Measurements from ENCODE around the gene DDX24. TPM values are rescaled to one million over a fixed set of nuclear protein-coding genes. Genes with fewer than 3 reads are reported as not detected.

The DDX24 gene
- total and polyA plus RNA-seq, 2 donors (not counting 1 experiment from before 2014, with no cell fraction given) = 143 to 192 TPM

DNA sequence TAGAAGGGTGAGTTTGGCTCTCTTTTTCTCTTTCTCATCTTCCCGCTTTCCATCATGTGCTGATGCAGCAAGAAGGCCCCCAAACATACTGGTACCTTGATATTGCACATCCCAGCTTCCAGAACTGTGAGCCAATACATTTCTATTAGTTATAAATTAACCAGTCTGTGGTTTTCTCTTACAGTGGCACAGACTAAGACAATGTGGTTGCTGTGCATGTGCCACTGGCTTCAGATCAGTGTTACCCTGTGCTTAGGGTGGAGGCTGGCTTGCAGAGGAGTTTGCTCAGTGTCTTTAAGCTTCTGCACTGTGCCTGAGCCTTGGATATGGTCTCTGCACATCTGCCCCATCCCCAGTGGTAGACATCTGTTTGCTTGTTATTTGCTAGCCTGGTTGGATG is 42.9 kb upstream of the DDX24 start:
- H4K20me1 ChIP-seq (ENCODE audit: control insufficient read depth, extremely low read depth, insufficient read depth, low read length) = no peaks in the 10 kb centered on the region
- no peak for DNase-seq (ENCODE audit: low read depth in 2 of 2)

DNA sequence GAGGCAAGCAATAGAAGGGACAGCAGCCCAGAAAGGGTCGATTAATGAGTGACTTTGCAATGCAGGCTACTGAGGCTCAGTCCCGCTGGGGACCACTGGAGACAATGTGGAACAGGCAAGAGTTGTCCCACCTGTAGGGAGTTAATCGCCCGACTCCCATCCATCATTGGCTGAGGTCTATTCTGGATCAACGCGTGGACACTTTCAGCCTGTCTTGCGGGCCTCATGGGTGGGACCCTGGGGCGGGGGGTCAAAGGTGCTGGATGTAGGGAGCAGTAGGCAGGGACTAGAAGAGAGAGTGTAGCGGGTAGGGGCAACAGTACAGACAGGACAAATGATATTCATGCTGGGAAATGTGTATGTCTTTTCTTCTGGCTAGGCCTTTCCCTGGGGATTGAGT is 42.3 kb upstream of the DDX24 start:
- H3K4me2 ChIP-seq (ENCODE audit: extremely low read depth, insufficient read depth, low read length) = no peak overlapping the region
- H3K4me1 ChIP-seq (ENCODE audit: control insufficient read depth, extremely low read depth, insufficient read depth, low read length) = peaks cover 2% of the 10 kb centered on the region
- no peak for DNase-seq (ENCODE audit: low read depth in 2 of 2)
- H3K9me3 ChIP-seq (ENCODE audit: control insufficient read depth, insufficient read depth, low read depth, low read length) = no peaks in the 10 kb centered on the region
- no peak for TF ChIP-seq EZH2 (IDR thresholded peaks at IDR 0.05; ENCODE audit: low read length, missing control alignments)
- TF ChIP-seq, protein P1, sequence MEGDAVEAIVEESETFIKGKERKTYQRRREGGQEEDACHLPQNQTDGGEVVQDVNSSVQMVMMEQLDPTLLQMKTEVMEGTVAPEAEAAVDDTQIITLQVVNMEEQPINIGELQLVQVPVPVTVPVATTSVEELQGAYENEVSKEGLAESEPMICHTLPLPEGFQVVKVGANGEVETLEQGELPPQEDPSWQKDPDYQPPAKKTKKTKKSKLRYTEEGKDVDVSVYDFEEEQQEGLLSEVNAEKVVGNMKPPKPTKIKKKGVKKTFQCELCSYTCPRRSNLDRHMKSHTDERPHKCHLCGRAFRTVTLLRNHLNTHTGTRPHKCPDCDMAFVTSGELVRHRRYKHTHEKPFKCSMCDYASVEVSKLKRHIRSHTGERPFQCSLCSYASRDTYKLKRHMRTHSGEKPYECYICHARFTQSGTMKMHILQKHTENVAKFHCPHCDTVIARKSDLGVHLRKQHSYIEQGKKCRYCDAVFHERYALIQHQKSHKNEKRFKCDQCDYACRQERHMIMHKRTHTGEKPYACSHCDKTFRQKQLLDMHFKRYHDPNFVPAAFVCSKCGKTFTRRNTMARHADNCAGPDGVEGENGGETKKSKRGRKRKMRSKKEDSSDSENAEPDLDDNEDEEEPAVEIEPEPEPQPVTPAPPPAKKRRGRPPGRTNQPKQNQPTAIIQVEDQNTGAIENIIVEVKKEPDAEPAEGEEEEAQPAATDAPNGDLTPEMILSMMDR (conservative IDR thresholded peaks at IDR 0.05 in 1 of 2, IDR thresholded peaks at IDR 0.05 in 1 of 2; ENCODE audit: low read depth in 1 of 2, low read length in 2 of 2) = no peak
- H3K79me2 ChIP-seq (ENCODE audit: control insufficient read depth, insufficient read depth, low read length) = no peaks in the 10 kb centered on the region
- H3K27ac ChIP-seq (ENCODE audit: insufficient read depth, low read length) = no peak overlapping the region
- H4K20me1 ChIP-seq (ENCODE audit: control insufficient read depth, extremely low read depth, insufficient read depth, low read length) = no peaks in the 10 kb centered on the region
- peaks cover 8% of the 10 kb centered on the region for H3K36me3 ChIP-seq (ENCODE audit: control insufficient read depth, insufficient read depth, low read length)
- no peak overlapping the region for H3K9ac ChIP-seq (ENCODE audit: insufficient read depth, low read length)
- no peak overlapping the region for H3K4me3 ChIP-seq (replicated peaks in 1 of 4; ENCODE audit: control extremely low read depth in 1 of 4, insufficient read depth in 1 of 4, low read depth in 3 of 4, low read length in 4 of 4)
- H2AFZ ChIP-seq (ENCODE audit: low read length) = no peak overlapping the region
- H3K27me3 ChIP-seq (ENCODE audit: control insufficient read depth, insufficient read depth, low read length) = no peaks in the 10 kb centered on the region

More for the DNA sequence above, 42.9 kb upstream of the DDX24 start:
- TF ChIP-seq EZH2 (IDR thresholded peaks at IDR 0.05; ENCODE audit: low read length, missing control alignments) = no peak
- TF ChIP-seq, protein P1 (conservative IDR thresholded peaks at IDR 0.05 in 1 of 2, IDR thresholded peaks at IDR 0.05 in 1 of 2; ENCODE audit: low read depth in 1 of 2, low read length in 2 of 2) = no peak
- Histone ChIP-seq H3K4me1 (ENCODE audit: control insufficient read depth, extremely low read depth, insufficient read depth, low read length) (peaks cover 2% of the 10 kb centered on the region), H3K79me2 (ENCODE audit: control insufficient read depth, insufficient read depth, low read length) (no peaks in the 10 kb centered on the region), H3K4me2 (ENCODE audit: extremely low read depth, insufficient read depth, low read length) (no peak overlapping the region), H2AFZ (ENCODE audit: low read length) (no peak overlapping the region), H3K4me3 (replicated peaks in 1 of 4; ENCODE audit: control extremely low read depth in 1 of 4, insufficient read depth in 1 of 4, low read depth in 3 of 4, low read length in 4 of 4) (no peak overlapping the region), H3K9ac (ENCODE audit: insufficient read depth, low read length) (no peak overlapping the region), H3K9me3 (ENCODE audit: control insufficient read depth, insufficient read depth, low read depth, low read length) (no peaks in the 10 kb centered on the region), H3K36me3 (ENCODE audit: control insufficient read depth, insufficient read depth, low read length) (peaks cover 8% of the 10 kb centered on the region), H3K27me3 (ENCODE audit: control insufficient read depth, insufficient read depth, low read length) (no peaks in the 10 kb centered on the region), H3K27ac (ENCODE audit: insufficient read depth, low read length) (no peak overlapping the region)

DNA sequence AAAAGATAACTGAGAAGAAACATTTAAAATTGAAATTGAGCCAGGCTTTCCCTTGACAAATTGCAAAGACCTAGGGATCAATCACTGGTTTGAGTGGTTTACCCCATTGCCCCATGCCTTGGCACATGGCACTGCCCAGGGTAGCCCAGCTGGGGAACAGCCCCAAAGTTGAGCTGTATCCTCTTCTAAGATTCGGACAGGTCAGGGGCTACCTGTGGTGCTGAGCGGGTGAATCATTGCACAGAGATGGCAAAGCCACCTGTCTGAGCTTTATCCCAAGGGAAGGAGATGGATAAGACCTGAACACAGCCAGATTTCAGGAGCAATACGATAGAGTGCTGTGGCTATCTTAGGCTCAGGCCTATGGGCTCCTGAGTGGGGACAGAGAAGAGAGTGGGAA is 41.4 kb upstream of the DDX24 start:
- Histone ChIP-seq H3K4me1 (ENCODE audit: control insufficient read depth, extremely low read depth, insufficient read depth, low read length) (peaks cover 2% of the 10 kb centered on the region), H4K20me1 (ENCODE audit: control insufficient read depth, extremely low read depth, insufficient read depth, low read length) (no peaks in the 10 kb centered on the region), H3K4me3 (replicated peaks in 1 of 4; ENCODE audit: control extremely low read depth in 1 of 4, insufficient read depth in 1 of 4, low read depth in 3 of 4, low read length in 4 of 4) (no peak overlapping the region), H3K9me3 (ENCODE audit: control insufficient read depth, insufficient read depth, low read depth, low read length) (no peaks in the 10 kb centered on the region), H2AFZ (ENCODE audit: low read length) (no peak overlapping the region), H3K27me3 (ENCODE audit: control insufficient read depth, insufficient read depth, low read length) (no peaks in the 10 kb centered on the region), H3K27ac (ENCODE audit: insufficient read depth, low read length) (no peak overlapping the region), H3K79me2 (ENCODE audit: control insufficient read depth, insufficient read depth, low read length) (no peaks in the 10 kb centered on the region), H3K9ac (ENCODE audit: insufficient read depth, low read length) (no peak overlapping the region), H3K4me2 (ENCODE audit: extremely low read depth, insufficient read depth, low read length) (no peak overlapping the region), H3K36me3 (ENCODE audit: control insufficient read depth, insufficient read depth, low read length) (peaks cover 7% of the 10 kb centered on the region)
- no peak for DNase-seq (ENCODE audit: low read depth in 2 of 2)
- no peak for TF ChIP-seq EZH2 (IDR thresholded peaks at IDR 0.05; ENCODE audit: low read length, missing control alignments)
- TF ChIP-seq, protein P1 (conservative IDR thresholded peaks at IDR 0.05 in 1 of 2, IDR thresholded peaks at IDR 0.05 in 1 of 2; ENCODE audit: low read depth in 1 of 2, low read length in 2 of 2) = no peak

Data from fibroblast of lung (primary cell).